NB4 (cell line): Measurements from ENCODE around the gene ZNF831.

Experiments used
- CTCF ChIP-seq: IDR thresholded peaks from one replicate; pipeline ENCODE4 v1.5.1; 2012; ENCODE audit warnings: low read depth, low read length
- MAX ChIP-seq: IDR thresholded peaks from 2 replicates; pipeline ENCODE4 v1.6.1; 2011; ENCODE audit warnings: low read depth, low read length
- POLR2A ChIP-seq: IDR thresholded peaks from 2 replicates; pipeline ENCODE4 v1.6.1; 2011; ENCODE audit warnings: mild to moderate bottlenecking; ENCODE audit not compliant: insufficient read length; ENCODE audit errors: extremely low read depth

GRCh38 chr20:59175861-59176260 is 12.2 kb downstream of the ZNF831 start:
- no peak for TF ChIP-seq CTCF
- TF ChIP-seq POLR2A: no peak
- TF ChIP-seq MAX: no peak
